Activated T-cell treated with anti-CD3 and anti-CD28 coated beads, Interleukin-2, amount 50 U/mL, for 24 hours (primary cell): ENCODE results near the gene CA5B.
A peak's percentile ranks its signal among the peaks of the same experiment; 100 is the strongest.
"Not testable (repeated sequence)": the region's sequence is repeated elsewhere in the genome, so short reads cannot be mapped to it uniquely, and the experiment has no call there.

Experiments
- DNase-seq: peaks from one replicate; pipeline ENCODE4 v3.0.0-alpha.2; 2020
- H3K27ac Mint-ChIP-seq: 2 replicates; pipeline ENCODE4 v1.8.0; 2020; ENCODE audit warnings: mild to moderate bottlenecking, mixed read lengths
- H3K27me3 Mint-ChIP-seq: 2 replicates; pipeline ENCODE4 v1.8.0; 2020; ENCODE audit warnings: mixed read lengths
- H3K36me3 Mint-ChIP-seq: 2 replicates; pipeline ENCODE4 v1.8.0; 2020; ENCODE audit warnings: low read depth, mixed read lengths
- H3K4me1 Mint-ChIP-seq: 2 replicates; pipeline ENCODE4 v1.8.0; 2020; ENCODE audit warnings: low read depth, mixed read lengths
- H3K4me3 Mint-ChIP-seq: 2 replicates; pipeline ENCODE4 v1.8.0; 2020; ENCODE audit warnings: mild to moderate bottlenecking, moderate library complexity, mixed read lengths
- H3K9me3 Mint-ChIP-seq: 2 replicates; pipeline ENCODE4 v1.8.0; 2020; ENCODE audit warnings: mixed read lengths

Gene CA5B, protein sequence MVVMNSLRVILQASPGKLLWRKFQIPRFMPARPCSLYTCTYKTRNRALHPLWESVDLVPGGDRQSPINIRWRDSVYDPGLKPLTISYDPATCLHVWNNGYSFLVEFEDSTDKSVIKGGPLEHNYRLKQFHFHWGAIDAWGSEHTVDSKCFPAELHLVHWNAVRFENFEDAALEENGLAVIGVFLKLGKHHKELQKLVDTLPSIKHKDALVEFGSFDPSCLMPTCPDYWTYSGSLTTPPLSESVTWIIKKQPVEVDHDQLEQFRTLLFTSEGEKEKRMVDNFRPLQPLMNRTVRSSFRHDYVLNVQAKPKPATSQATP

DNA sequence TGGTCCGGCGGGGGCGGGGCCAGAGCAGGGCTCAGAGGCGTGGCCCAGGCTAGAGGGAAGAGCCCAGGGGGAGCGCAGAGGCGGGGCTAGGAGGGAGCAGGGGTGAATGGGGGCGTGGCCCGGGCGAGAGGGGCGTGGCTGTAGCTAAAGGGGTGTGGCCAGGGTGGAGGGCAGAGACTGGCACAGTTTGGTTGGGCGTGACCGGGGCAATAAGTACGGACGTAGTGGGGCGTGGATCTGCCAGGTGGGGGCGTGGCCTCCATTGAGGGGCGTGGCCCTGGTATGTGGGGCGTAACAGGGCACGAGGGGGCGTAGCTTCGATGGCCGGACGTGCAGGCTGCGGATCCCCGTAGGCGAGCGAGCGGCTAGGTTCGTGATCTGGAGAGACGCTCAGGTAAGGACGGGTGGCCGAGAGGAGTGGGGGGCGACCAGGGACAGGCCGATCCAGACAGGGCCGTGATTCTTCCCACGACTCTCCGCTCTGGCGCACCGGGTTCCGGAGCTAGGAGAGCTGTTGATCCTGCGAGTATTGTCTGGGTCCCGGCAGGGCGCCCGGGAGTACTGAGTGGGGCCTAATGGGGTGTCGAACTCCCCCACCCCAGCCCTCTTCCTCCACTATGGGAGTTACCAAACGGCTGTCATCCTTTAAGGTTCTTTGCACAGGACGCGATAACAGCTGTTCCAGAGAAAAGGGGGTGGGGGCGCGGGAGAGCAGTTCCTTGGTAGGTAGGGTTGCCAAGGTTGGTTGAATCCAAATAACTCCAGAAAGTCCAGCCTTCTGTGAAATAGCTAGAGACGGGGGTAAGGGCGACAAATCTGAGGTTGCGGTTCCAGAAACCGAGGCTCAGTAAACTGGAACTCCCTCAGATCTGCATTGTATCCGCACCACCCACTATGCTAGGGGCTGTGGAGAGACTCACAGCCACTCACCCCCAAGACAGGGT, at the start of gene CA5B:
Gene CA5B, plus strand, starts transcription at position 312 of the 944 bp plus-strand sequence. CDS start 11,754 bp downstream, outside the sequence.
- Mint-ChIP-seq H3K4me3 (peak within 1 kb of the TSS; percentile 86), H3K27ac (peak within 1 kb of the TSS; percentile 80), H3K36me3 (peaks cover 19% of the 10 kb centered on the region), H3K4me1 (peaks cover 57% of the 10 kb centered on the region), H3K9me3 (no peaks in the 10 kb centered on the region), H3K27me3 (no peaks in the 10 kb centered on the region)
- DNase-seq = peak; percentile 100

DNA sequence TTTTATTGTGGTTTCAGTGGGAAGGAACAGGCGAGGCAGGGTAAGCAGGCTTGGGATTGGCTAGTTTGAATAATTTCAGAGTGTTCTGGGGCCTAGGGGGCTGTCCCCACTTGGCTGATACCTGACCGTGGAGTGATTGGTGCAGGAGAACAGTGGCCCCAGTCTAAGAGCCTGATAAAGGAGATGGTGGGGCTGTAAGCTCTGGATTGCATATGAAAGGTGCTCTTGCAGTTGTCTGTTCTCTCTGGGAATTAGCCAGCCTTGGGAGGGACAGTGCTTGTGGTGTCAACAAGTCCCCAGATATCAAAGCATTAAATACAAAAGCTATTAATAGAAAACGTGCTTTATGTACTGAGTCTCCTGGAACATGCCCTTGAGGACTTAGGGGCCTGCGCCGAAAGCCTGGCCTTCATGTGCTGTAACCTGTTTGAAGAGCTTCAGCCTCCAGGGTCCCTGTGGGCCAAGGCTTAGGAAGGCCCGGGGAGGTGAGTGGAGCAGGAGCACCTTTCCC, 43.1 kb upstream of the CA5B start:
- H3K36me3 Mint-ChIP-seq = peaks cover 74% of the 10 kb centered on the region
- no peak for DNase-seq
- H3K27ac Mint-ChIP-seq = no peak overlapping the region
- no peaks in the 10 kb centered on the region for H3K9me3 Mint-ChIP-seq
- peaks cover 5% of the 10 kb centered on the region for H3K4me1 Mint-ChIP-seq
- no peaks in the 10 kb centered on the region for H3K27me3 Mint-ChIP-seq
- H3K4me3 Mint-ChIP-seq = no peak overlapping the region

DNA sequence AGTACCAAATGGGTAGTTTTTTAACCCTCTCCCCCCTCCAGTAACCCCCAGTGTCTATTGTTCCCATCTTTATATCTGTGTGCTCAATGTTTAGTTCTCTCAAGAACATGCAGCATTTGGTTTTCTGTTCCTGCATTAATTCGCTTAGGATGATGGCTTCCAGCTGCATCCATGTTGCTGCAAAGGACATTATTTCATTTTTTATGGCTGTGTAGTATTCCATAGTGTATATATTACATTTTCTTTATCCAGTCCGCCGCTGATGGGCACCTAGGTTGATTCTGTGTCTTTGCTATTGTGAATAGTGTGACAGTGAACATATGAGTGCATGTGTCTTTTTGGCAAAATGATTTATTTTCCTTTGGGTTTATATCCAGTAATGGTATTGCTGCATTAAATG, 41.6 kb upstream of the CA5B start:
- Mint-ChIP-seq H3K36me3 (peaks cover 73% of the 10 kb centered on the region), H3K9me3 (no peaks in the 10 kb centered on the region), H3K4me3 (no peak overlapping the region), H3K27me3 (no peaks in the 10 kb centered on the region), H3K27ac (no peak overlapping the region), H3K4me1 (peaks cover 4% of the 10 kb centered on the region)
- DNase-seq = no peak

DNA sequence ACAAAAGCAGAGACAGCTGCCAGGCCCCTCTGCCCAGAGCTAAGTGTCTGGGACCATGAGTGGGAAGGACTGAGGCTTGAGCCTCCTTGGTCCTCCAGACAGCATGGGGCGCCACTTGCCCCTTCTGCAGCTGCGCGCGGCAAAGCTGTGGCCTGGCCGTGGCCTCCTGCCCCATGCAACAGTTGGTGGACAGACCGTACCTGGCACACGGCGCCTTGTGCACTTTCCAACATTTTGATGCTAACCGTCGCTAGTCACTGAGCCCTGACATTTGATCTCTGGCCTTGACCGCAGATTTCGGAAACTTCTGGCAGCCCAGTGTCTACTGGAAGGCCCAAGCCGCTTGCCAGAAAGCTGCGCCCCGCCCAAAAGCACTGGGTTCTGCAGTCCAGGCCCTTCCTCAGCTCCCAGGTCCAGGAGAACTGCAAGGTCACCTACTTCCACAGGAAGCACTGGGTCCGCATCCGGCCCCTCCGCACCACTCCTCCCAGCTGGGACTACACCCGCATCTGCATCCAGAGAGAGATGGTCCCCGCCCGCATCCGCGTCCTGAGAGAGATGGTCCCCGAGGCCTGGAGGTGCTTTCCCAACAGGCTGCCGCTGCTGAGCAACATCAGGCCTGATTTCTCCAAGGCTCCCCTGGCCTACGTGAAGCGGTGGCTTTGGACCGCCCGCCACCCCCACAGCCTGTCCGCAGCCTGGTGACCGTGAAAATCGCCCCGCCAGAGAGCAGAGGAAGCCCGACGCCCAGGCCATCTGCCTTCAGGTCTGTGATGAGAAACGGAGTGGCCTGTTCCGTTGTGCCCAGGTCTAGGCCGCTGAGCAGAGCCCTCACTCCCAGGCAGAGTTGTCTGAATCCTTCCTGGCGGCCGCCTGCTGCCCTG, 35.3 kb upstream of the CA5B start:
- no peak overlapping the region for H3K4me3 Mint-ChIP-seq
- no peak overlapping the region for H3K27ac Mint-ChIP-seq
- H3K27me3 Mint-ChIP-seq = no peaks in the 10 kb centered on the region
- no peaks in the 10 kb centered on the region for H3K4me1 Mint-ChIP-seq
- H3K9me3 Mint-ChIP-seq = no peaks in the 10 kb centered on the region
- peaks cover 37% of the 10 kb centered on the region for H3K36me3 Mint-ChIP-seq
- DNase-seq = no peak

DNA sequence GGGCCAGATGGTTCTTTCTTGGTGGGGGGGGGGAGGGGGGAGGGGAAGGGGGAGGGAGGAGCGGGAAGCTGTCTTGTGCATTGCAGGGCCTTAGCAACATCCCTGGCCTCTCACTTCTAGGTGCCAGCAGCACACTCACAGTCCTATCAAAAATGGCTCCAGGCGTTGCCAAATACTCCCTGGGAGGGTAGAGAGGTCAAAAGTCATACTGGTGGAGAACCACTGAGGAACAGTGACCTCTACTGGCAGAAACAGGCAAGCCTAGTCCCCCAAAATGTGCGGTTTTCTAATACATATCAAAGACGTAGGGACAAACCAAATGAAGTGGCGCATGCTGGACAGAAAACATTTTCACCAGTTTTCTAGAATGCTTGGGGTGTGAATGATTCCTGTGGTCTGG, 34.3 kb upstream of the CA5B start:
- not testable (repeated sequence) for H3K27me3 Mint-ChIP-seq, H3K4me3 Mint-ChIP-seq, DNase-seq, H3K9me3 Mint-ChIP-seq, H3K4me1 Mint-ChIP-seq, H3K27ac Mint-ChIP-seq
- peaks cover 33% of the 10 kb centered on the region for H3K36me3 Mint-ChIP-seq

DNA sequence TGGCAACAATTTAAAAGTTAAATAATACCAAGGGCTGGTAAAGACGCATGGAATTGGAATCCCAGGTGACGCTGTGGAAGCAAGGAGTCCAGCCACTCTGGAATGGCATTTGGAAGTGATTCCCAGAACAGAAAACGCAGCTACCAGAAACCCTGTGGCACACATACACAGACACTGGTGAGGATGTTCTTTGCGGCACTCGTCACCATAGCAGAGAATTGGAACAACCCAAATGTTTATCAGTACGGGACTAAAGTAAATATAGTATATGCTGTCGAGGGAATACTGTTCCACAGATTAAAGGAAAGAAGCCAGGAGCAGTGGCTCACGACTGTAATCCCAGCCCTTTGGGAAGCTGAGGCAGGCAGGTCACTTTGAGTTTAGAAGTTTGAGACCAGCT, 33.8 kb upstream of the CA5B start:
- H3K4me1 Mint-ChIP-seq, H3K4me3 Mint-ChIP-seq, H3K27me3 Mint-ChIP-seq, DNase-seq, H3K9me3 Mint-ChIP-seq, H3K27ac Mint-ChIP-seq: not testable (repeated sequence)
- peaks cover 31% of the 10 kb centered on the region for H3K36me3 Mint-ChIP-seq

DNA sequence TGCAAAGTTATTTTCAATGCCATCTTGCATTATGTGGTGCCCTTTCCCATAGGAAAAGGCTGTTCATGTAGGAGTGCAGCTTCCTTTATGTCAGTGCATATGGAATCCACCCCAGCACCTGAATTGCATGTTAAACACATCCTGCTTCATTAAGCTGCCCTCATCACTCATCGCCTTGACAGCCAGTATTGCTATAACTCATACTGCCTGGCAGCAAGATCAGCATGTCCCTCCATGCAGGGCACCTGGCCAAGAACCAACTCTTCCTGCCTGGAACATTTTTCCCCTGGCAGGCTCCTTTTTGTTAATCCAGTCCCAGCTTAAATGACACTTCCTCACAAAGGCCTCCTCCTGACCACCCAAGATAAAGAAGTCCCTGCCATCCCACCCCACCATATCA, 23.5 kb upstream of the CA5B start:
- no peak overlapping the region for H3K4me3 Mint-ChIP-seq
- peaks cover 3% of the 10 kb centered on the region for H3K4me1 Mint-ChIP-seq
- no peak for DNase-seq
- no peaks in the 10 kb centered on the region for H3K9me3 Mint-ChIP-seq
- H3K27me3 Mint-ChIP-seq = no peaks in the 10 kb centered on the region
- no peak overlapping the region for H3K27ac Mint-ChIP-seq
- H3K36me3 Mint-ChIP-seq = peaks cover 15% of the 10 kb centered on the region

DNA sequence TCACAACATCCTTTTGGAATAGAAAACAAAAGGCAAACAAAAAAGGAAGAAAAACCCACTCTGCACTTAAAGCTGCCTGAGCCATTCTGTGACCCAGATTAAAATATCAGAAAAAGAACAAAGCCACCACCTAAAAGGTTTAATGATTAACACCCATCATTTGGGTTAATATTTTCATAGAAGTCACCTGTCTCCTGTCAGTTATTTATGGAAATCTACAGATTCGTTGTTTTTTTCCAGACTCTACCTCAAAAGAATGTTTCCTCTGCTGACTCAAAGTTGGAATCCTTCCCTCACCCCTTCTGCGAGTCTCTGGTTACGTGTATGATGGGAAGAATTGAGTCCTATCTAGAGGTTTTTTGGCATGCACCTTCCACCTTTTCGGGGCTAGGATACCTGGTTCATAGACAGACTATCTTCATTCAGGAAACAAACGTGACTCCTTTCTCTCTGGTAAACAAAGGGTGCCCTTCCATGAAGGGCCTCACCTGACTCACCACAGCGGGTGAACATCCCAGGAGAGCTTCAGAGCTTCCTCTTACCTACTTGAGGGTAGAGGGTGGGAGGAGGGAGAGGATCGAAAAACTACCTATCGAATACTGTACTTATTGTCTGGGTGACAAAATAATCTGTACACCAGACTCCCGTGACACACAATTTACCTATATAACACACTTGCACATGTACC, 19.6 kb upstream of the CA5B start:
- no peaks in the 10 kb centered on the region for H3K9me3 Mint-ChIP-seq
- H3K4me1 Mint-ChIP-seq = peaks cover 4% of the 10 kb centered on the region
- H3K4me3 Mint-ChIP-seq = no peak overlapping the region
- no peak overlapping the region for H3K27ac Mint-ChIP-seq
- DNase-seq = no peak
- H3K36me3 Mint-ChIP-seq = peaks cover 20% of the 10 kb centered on the region
- H3K27me3 Mint-ChIP-seq = no peaks in the 10 kb centered on the region

DNA sequence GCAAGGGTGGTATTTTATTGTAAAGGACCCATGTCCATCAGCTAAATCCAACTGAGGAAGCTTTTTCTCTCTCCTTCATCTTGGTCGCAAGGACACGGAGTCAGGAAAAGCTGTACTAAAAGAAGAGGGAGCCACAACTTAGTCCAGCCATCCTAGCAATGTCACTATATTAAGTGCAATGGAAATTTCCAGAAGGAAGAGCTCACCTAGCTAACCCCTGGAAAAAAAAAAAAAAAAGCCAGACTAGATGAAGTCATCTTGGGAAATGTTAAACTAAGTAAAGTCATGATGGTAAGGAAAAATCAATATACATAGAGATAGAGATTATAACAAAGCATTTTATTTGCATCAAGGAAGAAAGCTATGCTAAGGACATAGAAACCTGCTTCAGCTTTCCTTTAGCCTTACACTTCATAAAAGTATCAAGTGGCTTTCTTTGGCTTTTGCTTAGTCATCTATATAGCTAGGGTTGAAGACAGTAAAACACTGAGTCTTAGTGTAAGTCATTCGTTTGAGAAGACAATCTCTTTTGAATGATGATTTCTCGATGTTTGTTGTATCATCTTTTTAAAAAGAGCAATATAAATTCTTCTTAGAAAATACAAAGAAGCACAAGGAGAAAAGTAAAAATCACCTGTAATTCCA, 18.6 kb upstream of the CA5B start:
- H3K27ac Mint-ChIP-seq = no peak overlapping the region
- H3K9me3 Mint-ChIP-seq = no peaks in the 10 kb centered on the region
- peaks cover 14% of the 10 kb centered on the region for H3K36me3 Mint-ChIP-seq
- H3K4me3 Mint-ChIP-seq = no peak overlapping the region
- H3K27me3 Mint-ChIP-seq = no peaks in the 10 kb centered on the region
- H3K4me1 Mint-ChIP-seq = peaks cover 8% of the 10 kb centered on the region
- DNase-seq = no peak

DNA sequence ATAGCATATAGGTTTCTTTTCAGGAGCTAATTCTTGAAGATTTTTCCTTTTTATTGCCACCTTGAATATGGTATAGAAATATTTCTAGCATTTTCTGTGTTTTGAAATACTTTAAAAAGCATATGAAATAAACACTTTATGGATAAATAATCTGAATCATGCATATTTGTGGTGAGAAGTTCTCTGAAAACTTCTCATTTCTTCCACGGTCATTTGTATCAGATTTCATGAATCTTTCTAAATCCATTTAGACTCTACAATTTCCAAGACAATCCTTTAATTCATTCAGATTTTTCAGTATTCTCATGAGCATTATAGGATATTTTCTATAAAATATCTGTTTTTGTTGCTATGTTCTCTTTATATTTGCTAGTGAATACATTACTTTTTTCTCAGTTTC, 16.2 kb upstream of the CA5B start:
- peaks cover 7% of the 10 kb centered on the region for H3K36me3 Mint-ChIP-seq
- H3K4me1 Mint-ChIP-seq = peaks cover 10% of the 10 kb centered on the region
- DNase-seq = no peak
- no peaks in the 10 kb centered on the region for H3K9me3 Mint-ChIP-seq
- H3K27ac Mint-ChIP-seq = no peak overlapping the region
- no peaks in the 10 kb centered on the region for H3K27me3 Mint-ChIP-seq
- no peak overlapping the region for H3K4me3 Mint-ChIP-seq

DNA sequence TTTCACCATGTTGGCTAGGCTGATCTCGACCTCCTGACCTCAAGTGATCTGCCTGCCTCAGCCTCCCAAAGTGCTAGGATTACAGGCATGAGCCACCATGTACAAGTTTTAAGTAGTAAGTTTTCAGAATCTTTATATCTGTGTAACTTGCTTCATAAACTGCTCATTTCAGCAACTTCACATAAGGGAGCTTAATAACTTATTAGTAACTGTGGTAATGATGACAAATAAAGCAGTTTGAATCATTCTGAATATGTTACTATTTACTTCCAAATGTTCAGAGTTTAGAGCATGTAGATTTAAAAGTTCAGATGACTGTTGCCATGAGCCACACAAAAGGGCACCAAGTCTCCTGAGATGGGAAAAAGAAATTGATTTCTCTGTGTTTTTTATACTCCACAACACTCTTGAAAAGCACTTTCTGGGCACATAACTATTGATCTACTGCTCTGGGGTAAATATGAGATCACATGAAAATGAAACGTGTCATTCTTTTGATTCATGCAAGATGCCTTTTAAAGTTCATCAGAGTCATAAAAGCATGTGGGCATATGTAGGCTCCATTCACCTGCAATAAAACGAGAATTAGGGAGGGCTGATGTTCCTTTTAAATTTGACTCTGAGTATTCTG, 14.1 kb upstream of the CA5B start:
- DNase-seq = no peak
- no peak overlapping the region for H3K4me3 Mint-ChIP-seq
- peaks cover 2% of the 10 kb centered on the region for H3K9me3 Mint-ChIP-seq
- H3K27ac Mint-ChIP-seq = peak overlapping the region; percentile 14
- peaks cover 10% of the 10 kb centered on the region for H3K36me3 Mint-ChIP-seq
- H3K4me1 Mint-ChIP-seq = peaks cover 7% of the 10 kb centered on the region
- H3K27me3 Mint-ChIP-seq = no peaks in the 10 kb centered on the region

DNA sequence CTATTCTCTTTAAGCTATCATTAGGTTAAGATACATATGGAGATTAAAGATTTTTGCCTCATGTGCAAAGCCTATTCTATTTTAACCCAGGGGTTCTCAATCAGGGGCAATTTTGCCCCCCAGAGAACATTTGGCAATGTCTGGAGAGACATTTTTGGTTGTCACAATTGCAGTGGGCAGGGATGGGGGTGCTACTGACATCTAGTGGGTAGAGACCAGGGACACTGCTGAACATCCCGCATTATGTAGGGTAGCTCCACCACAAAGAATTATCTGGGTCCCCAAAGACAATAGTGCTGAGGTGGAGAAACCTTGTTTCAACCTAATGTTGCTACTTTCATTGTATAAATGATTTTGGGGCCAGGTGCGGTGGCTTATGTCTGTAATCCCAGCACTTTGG, 13.2 kb upstream of the CA5B start:
- no peak overlapping the region for H3K27ac Mint-ChIP-seq
- peaks cover 2% of the 10 kb centered on the region for H3K9me3 Mint-ChIP-seq
- peaks cover 7% of the 10 kb centered on the region for H3K4me1 Mint-ChIP-seq
- H3K4me3 Mint-ChIP-seq = no peak overlapping the region
- DNase-seq = no peak
- H3K27me3 Mint-ChIP-seq = no peaks in the 10 kb centered on the region
- H3K36me3 Mint-ChIP-seq = peaks cover 10% of the 10 kb centered on the region

DNA sequence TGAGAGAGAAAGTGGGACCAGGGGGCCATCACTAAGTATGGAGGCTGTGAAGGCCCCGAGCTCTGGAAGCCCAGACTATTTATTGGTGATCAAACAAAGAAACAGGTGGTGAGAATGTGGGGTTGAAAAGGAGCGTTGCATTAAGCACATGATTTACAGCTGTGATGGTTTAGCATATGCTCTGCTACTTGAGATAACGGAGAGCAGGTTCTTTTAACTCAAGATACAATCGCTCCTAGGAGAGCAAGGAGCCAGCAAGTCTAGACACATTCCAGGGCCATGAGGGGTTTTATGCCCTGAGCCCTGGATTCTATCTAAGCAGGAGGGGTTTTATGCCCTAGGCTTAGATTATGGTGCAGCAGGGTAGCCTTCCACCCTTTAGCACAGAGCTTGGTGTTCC, 6.7 kb upstream of the CA5B start:
- not testable (repeated sequence) for DNase-seq, H3K27me3 Mint-ChIP-seq, H3K27ac Mint-ChIP-seq, H3K4me3 Mint-ChIP-seq, H3K4me1 Mint-ChIP-seq, H3K9me3 Mint-ChIP-seq, H3K36me3 Mint-ChIP-seq
